GM18505 (cell line): ENCODE data around the gene CATSPERD.
"Not testable (repeated sequence)": the region's sequence is repeated elsewhere in the genome, so short reads cannot be mapped to it uniquely, and the experiment has no call there.

Experiments
- ATAC-seq: cut with Tn5 transposase; IDR thresholded peaks from one replicate; pipeline ENCODE4 v1.9.1; 2021; ENCODE audit not compliant: unreplicated experiment
- POLR2A ChIP-seq: IDR thresholded peaks from 4 replicates; pipeline ENCODE4 v1.6.1; 2011; ENCODE audit warnings: borderline replicate concordance; ENCODE audit not compliant: insufficient read depth, insufficient read length; ENCODE audit errors: extremely low read depth

CATSPERD gene

DNA sequence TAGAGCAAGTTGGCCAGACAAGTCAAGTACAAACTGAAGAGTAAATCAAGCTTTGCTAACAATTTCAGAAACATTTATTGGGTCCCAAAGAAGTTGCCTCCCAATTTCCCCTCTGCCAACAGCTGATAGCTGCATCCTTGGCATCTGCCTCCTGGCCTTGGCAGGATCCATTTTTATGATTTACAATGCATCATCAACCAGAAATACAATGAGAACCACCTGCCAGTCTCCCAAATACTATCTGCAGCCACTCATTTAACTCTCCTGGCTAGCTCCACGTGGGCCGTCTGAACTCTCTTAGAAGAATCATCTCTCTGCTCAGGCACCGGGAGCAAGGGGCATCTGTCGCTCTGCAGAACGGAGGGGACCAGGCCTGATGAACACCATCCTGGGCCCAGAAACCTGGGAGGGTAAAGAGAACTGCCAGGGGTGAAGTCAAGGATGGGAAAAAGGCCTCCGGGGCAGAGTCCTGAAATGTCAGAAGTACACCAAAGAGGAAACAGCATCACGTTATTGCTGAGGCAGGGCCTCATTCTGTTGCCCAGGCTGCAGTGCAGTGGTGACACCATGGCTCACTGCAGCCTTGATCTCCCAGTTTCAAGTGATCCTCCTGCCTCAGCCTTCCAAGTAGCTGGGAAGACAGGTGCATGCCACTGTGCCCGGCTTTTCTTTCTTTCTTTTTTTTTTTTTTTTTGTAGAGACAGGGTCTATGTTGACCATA is 3.1 kb upstream of the CATSPERD start:
- no peak for TF ChIP-seq POLR2A
- no peak for ATAC-seq

DNA sequence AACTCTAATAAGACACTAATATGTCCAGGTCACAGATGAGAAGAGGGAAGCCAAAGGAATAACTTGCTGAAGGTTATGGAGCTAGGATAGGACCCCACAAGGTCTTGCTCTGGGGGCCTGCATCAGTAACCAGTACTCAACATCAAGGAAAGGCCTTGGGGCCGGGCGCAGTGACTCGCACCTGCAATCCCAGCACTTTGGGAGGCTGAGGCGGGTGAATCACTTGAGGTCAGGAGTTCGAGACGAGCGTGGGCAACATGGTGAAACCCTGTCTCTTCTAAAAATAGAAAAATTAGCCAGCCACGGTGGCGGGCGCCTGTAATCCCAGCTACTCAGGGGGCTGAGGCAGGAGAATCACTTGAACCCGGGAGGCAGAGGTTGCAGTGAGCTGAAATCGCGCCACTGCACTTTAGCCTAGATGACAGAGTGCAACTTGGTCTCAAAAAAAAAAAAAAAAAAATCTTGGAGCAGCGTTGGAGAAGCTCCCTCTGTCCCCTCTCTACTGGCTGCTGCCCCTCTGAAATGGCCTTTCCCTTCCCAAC is 2.3 kb upstream of the CATSPERD start:
- no peak for ATAC-seq
- no peak for TF ChIP-seq POLR2A

DNA sequence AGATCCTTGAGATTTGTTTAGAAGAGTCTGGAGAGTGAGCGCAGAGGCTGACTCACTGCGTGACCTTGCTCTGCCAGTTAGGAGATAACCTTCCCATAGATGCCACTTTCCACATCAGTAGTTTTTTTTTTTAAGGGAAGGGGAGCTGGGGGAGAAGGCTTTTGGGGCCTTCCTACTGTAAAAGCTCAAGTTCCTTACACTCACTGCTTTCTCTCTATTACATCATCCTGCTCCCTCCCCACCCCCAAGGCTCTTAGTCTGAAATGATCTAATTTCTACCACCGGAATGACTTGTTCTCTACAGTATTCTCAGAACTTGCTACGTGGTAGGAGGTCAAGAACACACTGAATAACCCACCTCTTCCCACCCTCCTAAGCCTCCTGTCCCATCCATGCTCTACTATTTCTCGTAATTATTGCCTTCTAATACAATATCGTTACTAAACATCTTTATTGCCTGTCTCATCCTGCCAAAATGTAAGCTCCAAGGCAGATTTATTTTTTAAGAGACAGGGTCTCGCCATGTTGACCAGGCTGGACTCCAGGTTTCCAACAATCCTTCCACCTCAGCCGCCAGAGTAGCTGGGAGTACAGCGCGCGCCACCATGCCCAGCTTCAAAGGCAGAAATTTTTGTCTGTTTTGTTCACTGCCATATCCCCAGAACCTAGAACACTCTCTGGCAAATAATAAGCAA is 1.7 kb upstream of the CATSPERD start:
- TF ChIP-seq POLR2A = peak; percentile 67
- ATAC-seq = no peak

DNA sequence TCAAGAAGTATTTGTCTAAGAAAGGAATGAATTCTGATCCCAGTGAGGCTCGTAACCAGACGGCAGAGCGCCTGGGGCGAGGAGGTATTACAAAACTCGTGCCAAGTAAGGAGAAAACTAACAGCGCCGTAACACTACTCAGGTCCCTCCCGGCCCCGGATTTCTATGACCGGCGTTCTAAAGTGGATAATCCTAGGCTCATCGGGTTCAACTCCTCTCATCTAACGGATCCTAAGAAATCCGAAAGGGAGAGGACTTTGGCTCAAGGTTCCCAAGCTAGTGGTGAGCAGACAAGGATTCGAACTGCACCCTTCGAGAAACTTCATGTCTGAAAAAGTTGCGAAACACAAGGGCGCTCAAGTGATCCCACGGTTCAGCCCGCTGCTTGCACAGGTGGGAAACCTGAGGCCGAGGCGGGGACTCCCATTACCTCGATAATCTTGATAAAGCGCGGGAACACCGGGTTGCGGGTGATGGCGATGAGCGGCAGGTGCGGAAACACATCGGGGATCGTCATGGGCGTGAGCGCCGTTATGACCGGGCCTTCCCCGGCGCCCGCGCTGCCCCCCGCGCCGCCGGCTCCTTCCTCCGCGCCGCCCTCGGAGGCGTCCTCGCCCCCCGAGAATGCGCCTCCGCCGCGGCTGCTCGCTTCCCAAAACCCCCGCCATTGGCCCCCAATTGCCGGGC is 1.0 kb upstream of the CATSPERD start:
- peak; percentile 12 for ATAC-seq
- no peak for TF ChIP-seq POLR2A

DNA sequence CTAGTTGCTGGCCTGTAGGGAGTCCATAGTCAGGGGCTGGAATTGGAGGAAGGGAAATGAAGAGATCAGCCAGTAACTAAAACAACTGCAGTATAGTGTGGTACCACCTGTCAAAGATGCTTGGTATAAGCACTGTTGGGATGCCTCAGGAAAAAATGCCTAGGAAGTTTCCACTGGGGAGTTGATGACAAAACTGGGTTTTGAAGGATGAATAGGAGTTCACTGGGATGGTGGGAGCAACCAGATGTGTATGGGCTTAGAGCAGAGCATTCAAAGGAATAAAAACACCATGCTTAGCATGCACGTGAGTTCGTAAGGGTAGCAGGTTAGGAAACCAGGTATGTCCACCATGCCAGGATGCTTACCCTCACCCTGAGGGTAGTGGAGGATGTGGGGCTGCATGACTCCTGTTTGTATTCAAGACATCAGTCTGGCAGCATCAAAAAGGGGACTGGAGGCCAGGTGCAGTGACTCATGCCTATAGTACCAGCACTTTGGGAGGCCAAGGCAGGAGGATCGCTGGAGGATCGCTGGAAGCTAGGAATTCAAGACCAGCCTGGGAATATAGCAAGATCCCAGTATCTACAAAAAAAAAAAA is 7.1 kb downstream of the CATSPERD start:
- TF ChIP-seq POLR2A = no peak
- no peak for ATAC-seq

DNA sequence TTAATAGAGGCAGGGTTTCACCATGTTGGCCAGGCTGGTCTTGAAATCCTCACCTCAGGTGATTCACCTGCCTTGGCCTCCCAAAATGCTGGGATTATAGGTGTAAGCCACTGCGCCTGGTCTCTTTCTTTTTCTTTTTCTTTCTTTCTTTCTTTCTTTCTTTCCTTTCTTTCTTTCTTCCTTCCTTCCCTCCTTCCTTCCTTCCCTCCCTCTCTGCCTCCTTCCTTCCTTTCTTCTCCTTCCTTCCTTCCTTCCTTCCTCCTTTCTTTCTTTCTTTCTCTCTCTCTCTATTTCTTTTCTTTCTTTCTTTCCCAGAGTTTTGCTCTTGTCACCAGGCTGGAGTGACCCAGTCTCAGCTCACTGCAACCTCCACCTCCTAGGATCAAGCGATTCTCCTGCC is 12.7 kb downstream of the CATSPERD start:
- ATAC-seq = not testable (repeated sequence)

DNA sequence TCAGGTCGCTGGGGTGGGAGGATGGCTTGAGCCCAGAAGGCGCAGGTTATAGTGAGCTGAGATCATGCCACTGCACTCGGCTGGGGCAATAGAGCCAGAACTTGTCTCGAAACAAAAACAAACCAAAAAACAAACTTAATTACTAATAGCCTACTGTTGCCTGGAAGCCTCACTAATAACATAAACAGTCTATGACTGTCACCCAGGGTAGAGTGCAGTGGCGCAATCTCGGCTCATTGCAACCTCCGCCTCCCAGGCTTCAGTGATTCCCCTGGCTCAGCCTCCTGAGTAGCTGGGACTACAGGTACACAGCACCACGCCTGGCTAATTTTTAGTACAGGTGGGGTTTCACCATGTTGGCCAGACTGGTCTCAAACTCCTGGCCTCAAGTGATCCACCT is 18.0 kb downstream of the CATSPERD start:
- no peak for TF ChIP-seq POLR2A
- ATAC-seq = no peak

DNA sequence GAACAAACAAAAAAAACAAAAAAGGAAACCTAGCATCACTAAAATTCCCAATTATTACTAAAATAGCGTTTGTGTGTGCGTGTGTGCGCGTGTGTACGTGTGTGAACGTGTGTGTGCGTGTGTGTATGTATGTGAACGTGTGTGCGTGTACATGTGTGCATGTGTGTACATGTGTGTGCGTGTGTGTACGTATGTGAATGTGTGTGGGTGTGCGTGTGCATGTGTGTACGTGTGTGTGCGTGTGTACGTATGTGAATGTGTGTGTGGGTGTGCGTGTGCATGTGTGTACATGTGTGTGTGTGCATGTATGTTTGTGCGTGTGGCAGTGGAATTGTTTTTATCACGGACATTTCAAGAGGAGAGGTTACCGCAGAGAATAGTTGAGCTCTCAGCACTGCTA is 21.6 kb downstream of the CATSPERD start:
- no peak for TF ChIP-seq POLR2A
- no peak for ATAC-seq

DNA sequence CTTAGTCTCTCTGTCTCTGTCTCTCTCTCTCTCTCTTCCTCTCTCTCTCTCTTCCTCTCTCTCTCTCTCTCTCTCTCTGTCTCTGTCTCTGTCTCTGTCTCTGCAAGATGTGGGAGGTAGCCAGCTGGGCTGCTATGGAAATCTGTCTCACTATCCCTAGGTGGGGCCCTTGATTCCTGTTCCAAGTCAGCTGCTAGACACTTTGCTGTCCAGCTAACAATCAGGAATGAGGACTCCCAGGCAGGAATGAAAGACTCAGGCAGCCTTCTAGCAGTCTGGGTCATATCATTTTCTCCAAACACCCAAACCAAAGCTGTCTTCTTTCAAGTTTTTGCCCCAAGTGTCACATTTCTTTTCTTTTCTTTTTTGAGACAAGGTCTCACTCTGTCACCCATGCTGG is 23.2 kb downstream of the CATSPERD start:
- ATAC-seq = no peak
- TF ChIP-seq POLR2A = no peak

DNA sequence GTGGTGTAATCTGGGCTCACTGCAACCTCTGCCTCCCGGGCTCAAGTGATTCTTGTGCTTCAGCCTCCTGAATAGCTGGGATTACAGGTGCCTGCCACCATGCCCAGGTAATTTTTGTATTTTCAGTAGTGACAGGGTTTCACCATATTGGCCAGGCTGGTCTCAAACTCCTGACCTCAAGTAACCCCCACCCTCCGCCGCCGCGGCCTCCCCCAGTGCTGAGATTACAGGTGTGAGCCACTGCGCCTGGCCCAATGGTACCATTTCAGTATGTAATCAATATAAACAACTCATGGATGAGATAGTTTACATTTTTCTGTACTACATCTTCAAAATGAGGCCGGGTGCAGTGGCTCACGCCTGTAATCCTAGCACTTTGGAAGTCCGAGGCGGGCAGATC is 24.6 kb downstream of the CATSPERD start:
- not testable (repeated sequence) for ATAC-seq

DNA sequence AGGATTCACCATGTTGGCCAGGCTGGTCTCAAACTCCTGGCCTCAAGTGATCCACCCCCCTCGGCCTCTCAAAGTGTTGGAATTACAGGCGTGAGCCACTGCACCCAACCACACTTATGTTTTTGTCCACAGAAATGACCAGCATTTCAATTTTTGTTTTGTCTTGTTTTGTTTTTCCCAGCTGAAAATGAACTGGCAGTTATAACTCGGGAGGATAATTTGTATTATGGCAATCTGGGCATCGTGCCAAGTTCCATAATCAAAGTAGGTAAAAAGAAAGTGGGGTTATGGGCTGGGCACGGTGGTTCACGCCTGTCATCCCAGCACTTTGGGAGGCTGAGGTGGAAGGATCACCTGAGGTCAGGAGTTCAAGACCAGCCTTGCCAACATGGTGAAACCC is 28.5 kb downstream of the CATSPERD start:
- not testable (repeated sequence) for ATAC-seq

DNA sequence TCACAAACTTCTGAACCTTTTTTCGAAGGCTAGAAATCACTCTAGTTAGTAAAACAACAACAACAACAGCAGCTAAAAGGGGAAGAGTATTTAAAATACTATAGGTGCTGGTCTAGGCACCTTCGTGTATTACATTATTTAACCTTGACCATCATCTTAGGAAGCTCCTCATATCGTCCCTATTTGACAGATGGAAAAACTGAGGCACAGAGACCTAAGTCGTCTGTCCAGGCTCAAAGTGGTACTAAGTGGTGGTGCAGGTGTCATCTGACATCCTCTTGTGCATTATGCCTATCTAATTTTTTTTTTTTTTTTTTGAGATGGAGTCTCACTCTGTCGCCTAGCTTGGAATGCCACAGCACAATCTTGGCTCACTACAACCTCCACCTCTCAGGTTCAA is 29.1 kb downstream of the CATSPERD start:
- TF ChIP-seq POLR2A = no peak
- no peak for ATAC-seq

DNA sequence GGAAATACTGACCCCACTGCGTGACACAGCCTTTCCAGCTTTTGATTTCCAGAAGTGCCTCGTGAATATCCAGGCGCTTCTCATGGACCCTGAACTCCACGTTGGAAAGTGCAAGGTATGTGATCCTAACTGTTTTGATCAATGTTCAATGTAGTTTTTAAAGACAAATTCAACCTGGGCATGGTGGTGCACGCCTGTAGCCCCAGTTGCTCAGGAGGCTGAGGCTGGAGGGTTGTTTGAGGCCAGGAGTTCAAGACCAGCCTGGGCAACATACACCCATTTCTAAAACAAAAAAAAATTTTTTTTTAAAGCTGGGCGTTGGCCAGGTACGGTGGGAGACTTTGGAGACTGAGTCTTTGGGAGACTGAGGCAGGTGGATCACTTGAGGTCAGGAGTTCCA is 31.3 kb downstream of the CATSPERD start:
- ATAC-seq = no peak
- TF ChIP-seq POLR2A = no peak

DNA sequence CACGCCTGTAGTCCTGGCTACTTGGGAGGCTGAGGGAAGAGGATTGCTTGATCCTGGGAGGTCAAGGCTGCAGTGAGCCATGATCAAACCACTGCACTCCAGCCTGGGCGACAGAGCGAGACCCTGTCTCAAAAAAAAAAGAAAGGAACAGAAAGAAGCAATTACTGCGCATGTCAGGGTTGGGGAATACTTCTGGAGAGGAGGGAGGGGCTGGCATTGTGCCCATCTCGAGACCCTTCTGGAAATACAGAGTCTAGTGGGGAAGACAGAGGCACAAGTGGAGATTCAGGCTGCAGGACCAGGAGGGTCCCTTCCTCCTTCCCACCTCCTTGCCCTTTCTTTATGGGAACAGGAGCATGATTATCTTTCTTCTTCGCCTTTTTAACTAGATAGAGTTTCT is 33.3 kb downstream of the CATSPERD start:
- no peak for TF ChIP-seq POLR2A
- no peak for ATAC-seq
